Adrenal gland (tissue), 5 donors: ENCODE data around the gene NPVF.

ENCODE experiments used
- POLR2A ChIP-seq, 2 donors: fragments of 450-650 bp; IDR thresholded peaks; one replicate each; pipeline ENCODE4 v1.6.1; 2017; ENCODE audit warnings: antibody characterized with exemption in 2 of 2, mild to moderate bottlenecking in 2 of 2, moderate library complexity in 1 of 2
- TF ChIP-seq, protein P1 (sequence below), 6 experiments: fragments of 450-650 bp in 4 of 6; fragments of 200-600 bp in 2 of 6; sonication (generic) in 1 of 6; IDR thresholded peaks; 1 replicate in 5 of 6; 2 replicates in 1 of 6; pipeline versions ENCODE4 v1.5.1 to v1.8.0; 2016 to 2021; ENCODE audit warnings: antibody characterized with exemption in 6 of 6, mild to moderate bottlenecking in 2 of 6, moderate library complexity in 1 of 6
- donor health status: DM: no; HTN: no; CAD: no.

DNA sequence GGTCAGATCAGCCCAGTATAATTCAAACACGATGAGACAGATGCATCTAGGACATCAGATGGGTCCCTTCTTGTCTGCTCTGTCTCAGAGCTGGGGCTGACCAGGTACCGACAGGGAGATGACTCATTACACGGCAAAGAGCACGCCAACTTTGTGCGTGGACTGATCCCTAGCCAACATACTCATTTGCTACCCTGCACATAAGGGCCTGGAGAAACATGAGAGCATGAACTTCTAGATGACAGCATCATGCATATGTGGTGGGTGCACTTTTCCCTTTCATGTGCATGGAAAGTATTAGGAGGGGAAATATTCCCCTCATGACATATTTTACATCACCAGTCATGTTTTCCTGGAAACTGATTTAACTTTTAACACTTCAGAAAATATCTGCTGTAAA, 35.1 kb upstream of the NPVF start:
- TF ChIP-seq POLR2A (IDR thresholded peaks at IDR 0.05) = no peak
- TF ChIP-seq, protein P1, sequence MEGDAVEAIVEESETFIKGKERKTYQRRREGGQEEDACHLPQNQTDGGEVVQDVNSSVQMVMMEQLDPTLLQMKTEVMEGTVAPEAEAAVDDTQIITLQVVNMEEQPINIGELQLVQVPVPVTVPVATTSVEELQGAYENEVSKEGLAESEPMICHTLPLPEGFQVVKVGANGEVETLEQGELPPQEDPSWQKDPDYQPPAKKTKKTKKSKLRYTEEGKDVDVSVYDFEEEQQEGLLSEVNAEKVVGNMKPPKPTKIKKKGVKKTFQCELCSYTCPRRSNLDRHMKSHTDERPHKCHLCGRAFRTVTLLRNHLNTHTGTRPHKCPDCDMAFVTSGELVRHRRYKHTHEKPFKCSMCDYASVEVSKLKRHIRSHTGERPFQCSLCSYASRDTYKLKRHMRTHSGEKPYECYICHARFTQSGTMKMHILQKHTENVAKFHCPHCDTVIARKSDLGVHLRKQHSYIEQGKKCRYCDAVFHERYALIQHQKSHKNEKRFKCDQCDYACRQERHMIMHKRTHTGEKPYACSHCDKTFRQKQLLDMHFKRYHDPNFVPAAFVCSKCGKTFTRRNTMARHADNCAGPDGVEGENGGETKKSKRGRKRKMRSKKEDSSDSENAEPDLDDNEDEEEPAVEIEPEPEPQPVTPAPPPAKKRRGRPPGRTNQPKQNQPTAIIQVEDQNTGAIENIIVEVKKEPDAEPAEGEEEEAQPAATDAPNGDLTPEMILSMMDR (IDR thresholded peaks at IDR 0.05) = no peak
